GM19099 (cell line): ENCODE data around the gene PIP4K2A.

Source experiments
- POLR2A ChIP-seq: IDR thresholded peaks from 3 replicates; pipeline ENCODE4 v1.6.1; 2011; ENCODE audit warnings: low read depth; ENCODE audit not compliant: insufficient read length; ENCODE audit errors: extremely low read depth

PIP4K2A gene

GRCh38 chr10:22647244-22647643, 67.1 kb downstream of the PIP4K2A start:
- TF ChIP-seq POLR2A, result no peak

- no peak for TF ChIP-seq POLR2A
Observed at GRCh38 chr10:22646388-22646853, 68.0 kb downstream of the PIP4K2A start.

GRCh38 chr10:22644222-22644621, 70.2 kb downstream of the PIP4K2A start:
- TF ChIP-seq POLR2A, result no peak

GRCh38 chr10:22643775-22644174, 70.6 kb downstream of the PIP4K2A start:
- no peak for TF ChIP-seq POLR2A

DNA sequence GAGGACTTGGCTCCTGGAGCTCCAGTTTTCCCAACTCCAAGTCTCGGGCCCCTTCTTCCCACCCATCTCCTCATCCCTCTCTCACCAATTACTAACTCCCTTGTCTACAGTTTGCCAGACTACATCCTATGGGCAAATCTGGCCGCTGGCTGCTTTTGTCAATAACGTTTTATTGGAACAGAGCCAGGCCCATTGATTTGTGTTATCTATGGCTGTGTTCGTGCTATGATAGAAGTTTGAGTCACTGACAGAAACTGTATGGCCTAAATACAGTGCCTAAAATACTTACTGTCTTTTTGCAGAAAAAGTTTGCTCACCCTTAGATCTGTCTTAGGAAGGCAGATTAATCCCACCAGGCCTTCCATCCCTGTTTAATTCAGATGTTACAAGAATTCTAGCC, 71.3 kb downstream of the PIP4K2A start:
- no peak for TF ChIP-seq POLR2A

DNA sequence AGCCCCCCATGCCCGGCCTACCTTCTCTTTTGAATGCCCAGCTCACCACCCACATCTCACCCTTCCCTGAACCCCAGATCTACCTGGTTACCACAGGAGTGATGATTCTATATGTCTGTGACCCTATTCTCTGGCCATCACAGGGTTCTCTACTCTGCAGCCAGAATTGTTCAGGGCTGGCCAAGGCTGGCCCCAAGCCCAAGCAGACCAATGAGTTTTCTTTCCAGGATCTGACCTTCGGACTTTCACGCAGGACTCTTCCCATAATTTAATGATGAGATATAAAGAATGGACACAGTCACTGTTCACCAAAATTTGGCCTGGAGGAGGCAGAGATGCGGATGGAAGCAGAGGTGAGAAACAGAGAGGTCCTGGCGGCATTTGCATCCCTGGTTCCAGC, 72.6 kb downstream of the PIP4K2A start:
- TF ChIP-seq POLR2A, result no peak

GRCh38 chr10:22640359-22640758, 74.0 kb downstream of the PIP4K2A start:
- TF ChIP-seq POLR2A, result no peak

- no peak for TF ChIP-seq POLR2A
Observed at GRCh38 chr10:22638863-22639262, 75.5 kb downstream of the PIP4K2A start.

GRCh38 chr10:22637491-22637890, 76.9 kb downstream of the PIP4K2A start:
- no peak for TF ChIP-seq POLR2A

DNA sequence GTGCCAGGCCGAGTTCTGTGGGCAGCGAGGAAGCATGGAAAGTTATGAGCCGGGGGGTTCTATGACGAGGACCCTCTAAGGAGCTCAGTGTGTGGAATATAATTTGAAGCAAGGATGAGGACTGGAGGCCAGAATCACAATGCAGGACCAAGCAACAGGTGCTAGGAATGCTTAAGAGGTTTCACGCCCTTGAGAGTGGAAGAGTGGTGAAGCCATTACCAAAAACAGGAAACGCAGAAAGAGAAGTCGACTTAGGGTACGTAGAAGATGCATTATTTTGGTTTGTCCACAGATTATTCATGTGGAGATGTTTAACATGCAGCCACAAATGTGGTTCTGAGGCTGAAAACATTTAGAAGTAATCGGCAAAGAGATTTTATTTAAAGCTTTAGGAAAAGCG, 78.7 kb downstream of the PIP4K2A start:
- no peak for TF ChIP-seq POLR2A

DNA sequence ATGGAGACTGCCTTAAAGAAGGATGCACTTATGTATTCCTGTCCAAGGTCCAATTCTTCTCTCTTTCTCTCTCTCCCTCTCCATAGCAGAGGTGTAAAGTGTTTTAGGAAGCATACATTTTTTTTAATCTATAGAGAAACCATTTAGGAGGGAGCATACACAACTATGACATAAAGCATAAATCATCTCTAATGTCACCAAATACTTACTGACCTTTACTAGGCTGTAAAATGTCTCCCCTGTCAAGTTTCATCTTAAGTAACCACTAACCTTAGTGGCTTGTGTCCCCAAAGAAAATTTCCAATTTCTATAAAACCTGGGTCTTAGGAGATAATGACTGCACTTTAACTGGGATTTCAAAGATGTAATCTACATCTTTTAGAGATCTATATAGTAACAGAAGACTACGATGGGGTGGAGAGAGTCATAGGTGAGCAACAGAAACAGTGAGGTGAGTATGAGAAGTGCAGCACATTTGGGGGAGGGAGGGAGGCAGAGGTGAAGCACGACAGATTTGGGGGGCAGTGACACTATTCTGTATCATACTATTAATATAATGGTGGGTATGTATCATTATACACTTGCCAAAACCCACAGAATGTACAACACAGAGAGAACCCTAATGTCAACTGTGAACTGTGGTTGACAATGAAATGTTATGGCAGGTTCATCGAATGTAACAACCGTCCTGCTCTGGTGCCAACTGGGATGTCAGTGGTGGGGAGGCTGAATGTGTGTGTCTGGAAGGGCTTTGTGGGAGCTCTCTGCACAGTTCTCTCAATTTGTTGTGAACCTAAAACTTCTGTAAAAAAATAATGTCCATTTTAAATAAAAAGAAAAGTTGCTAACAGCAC, 79.5 kb downstream of the PIP4K2A start:
- TF ChIP-seq POLR2A, result no peak

GRCh38 chr10:22634093-22634492, 80.3 kb downstream of the PIP4K2A start:
- no peak for TF ChIP-seq POLR2A

GRCh38 chr10:22633528-22633927, 80.8 kb downstream of the PIP4K2A start:
- no peak for TF ChIP-seq POLR2A

DNA sequence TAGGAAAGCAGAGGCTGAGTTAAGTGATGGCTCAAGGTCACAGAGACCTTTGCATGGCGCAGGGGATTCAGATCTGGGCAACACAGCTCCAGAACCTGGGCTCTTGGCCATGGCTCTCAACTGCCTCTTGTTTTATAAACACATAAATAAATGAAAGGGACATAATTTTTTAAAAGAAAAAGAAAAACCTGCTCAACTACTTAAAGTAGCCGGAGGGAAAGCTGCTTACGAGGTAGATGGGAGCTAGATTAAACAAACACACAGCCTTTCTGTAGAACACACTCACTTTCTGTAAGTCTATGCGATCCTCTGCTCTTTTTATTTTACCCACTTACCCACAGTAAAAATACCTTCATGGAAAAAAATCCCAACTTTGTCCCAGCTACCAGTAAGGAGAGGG, 81.3 kb downstream of the PIP4K2A start:
- no peak for TF ChIP-seq POLR2A

- no peak for TF ChIP-seq POLR2A
Observed at GRCh38 chr10:22631646-22632278, 82.6 kb downstream of the PIP4K2A start.

DNA sequence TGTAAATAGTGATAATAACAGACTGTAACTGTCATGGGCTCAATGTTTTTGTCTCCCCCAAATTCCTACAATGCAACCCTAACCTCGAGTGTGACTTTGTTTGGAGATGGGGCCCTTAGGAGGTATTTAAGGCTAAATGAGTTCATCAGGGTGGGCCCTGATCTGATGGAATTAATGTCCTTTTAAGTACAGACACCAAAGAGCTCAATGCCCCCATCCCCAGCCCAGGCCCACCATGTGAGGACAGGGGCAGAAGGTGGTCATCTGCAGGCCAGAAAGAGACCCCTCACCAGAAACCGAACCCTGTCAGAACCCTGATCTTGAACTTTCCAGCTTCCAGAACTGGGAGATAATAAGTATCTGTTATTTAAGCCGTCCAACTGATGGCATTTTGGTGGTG, 83.2 kb downstream of the PIP4K2A start:
- no peak for TF ChIP-seq POLR2A
